GM19351 (cell line): ENCODE data around the gene XPO6.

ENCODE experiments used
- ATAC-seq: cut with Tn5 transposase; IDR thresholded peaks from one replicate; pipeline ENCODE4 v1.9.1; 2021; ENCODE audit warnings: mild to moderate bottlenecking, moderate library complexity; ENCODE audit not compliant: unreplicated experiment

The XPO6 gene

DNA sequence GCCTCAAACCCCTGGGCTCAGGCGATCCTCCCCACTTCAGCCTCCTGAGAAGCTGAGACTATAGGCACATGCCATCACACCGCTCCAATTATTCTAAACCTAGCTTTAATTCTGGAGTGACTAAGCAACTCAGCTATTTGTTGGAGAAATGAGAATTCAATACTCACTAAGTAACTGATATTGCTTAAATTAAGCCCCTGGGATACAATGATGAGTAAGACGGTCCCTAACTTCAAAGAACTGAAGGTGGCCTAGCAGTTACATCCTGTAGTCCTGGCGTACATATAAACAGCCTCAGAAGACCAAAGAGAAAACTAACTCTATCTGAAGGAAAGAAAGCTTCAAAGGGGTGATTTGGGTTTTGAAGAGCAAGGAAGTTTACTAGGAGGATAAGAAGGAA is 25.0 kb downstream of the XPO6 start:
- ATAC-seq: no peak

DNA sequence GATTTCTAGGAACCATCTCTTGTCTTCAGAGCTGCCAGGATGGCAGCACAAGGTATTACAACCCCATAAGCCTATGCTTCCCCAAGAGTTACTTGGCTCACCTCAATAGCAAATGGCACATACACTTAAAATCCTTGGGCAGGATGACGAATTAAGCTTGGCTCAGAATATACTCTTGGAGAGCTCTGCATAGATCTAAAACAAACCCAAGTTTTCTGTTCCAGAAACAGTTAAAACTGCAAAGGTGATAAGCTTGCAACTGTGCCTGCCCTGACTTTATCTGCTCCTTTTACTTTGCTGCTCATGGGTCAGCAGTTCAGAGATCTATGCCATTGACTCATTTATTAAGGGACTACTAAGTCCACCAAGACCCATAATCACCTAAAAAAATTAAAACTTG is 26.1 kb downstream of the XPO6 start:
- no peak for ATAC-seq

- no peak for ATAC-seq
Observed at GRCh38 chr16:28184625-28185024, 27.1 kb downstream of the XPO6 start.

DNA sequence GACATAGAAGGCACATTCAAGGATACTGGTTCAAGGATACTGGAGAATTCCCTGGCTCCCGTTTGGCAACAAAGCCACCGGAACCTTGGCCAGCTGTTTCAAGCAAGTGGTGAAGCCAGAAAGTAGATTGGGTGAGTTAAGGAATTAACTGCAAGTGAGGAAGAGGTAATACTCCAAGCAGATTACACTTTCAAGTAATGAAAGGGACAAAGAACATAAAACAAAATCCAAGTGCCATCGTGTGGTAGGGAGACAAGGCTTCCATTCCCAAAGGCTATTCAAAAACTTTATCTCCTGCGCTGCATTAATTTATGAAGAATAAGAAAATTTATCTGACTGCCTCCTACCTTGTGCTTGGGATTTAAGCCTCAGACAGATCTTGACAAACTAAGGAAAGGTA is 27.8 kb downstream of the XPO6 start:
- no peak for ATAC-seq

GRCh38 chr16:28183484-28183883 is 28.3 kb downstream of the XPO6 start:
- no peak for ATAC-seq

- no peak for ATAC-seq
Observed at GRCh38 chr16:28182801-28183200, 29.0 kb downstream of the XPO6 start.

DNA sequence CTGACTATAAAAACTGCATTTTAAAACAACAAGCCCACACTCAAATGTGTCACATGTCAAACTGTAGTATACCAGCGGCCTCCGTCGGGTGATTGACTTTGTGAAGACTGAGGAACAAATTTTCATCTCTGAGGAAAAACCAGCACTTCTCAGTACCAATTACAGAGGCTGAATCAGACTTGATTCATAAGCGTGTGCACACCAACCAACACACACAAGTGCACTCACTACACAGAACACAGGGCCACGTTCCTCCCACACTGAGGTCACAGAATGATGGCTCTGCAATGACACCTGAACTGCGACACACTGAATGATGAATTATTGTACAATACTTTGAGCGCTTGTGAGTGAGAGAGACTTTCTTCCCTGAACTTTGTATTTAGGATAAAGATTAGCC is 29.6 kb downstream of the XPO6 start:
- no peak for ATAC-seq

- ATAC-seq: no peak
Observed at GRCh38 chr16:28181515-28181914, 30.2 kb downstream of the XPO6 start.

GRCh38 chr16:28180655-28181460 is 30.9 kb downstream of the XPO6 start:
- no peak for ATAC-seq

DNA sequence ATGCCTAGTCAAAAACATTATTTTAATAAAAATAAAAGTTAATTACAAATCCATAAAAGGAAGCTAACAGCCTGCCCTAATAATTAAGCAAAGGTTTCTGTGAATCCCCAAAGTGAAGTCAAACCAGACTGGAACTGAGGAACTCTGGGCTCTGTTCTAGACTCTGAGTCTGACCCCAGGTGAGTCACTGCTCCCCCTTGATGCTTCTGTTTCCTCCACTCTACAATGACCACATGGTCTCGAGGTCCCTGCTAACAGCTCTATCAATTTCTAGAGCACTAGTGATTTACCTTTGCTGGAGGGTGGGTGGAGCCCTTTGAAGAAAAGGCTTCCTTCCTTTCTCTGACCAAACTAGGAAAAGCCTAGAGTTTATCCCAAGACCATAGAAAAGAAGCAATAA is 32.4 kb downstream of the XPO6 start:
- ATAC-seq: no peak

GRCh38 chr16:28175715-28176114 is 36.0 kb downstream of the XPO6 start:
- no peak for ATAC-seq

- ATAC-seq: no peak
Observed at GRCh38 chr16:28172336-28172735, 39.4 kb downstream of the XPO6 start.

DNA sequence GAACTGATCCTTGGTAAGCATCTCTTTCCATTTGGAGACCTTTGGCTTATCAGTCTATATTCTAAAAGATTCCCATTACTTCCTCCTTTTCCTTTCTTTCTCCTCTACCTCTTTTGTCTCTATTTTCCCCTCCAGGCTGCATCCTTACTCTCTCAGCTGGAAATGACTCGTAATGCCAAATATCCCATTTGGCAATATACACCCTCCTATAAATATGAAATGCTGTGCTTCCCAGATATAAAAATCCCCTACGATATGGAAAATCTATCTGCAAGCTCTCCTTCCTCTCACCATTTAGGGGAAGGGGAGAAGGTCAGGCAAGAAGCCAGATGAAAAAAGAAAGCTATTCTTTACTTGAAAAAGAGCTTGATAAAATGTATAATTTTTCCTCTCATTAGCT is 39.9 kb downstream of the XPO6 start:
- ATAC-seq: no peak

GRCh38 chr16:28168991-28169554 is 42.7 kb downstream of the XPO6 start:
- no peak for ATAC-seq

GRCh38 chr16:28167730-28168129 is 44.0 kb downstream of the XPO6 start:
- no peak for ATAC-seq

DNA sequence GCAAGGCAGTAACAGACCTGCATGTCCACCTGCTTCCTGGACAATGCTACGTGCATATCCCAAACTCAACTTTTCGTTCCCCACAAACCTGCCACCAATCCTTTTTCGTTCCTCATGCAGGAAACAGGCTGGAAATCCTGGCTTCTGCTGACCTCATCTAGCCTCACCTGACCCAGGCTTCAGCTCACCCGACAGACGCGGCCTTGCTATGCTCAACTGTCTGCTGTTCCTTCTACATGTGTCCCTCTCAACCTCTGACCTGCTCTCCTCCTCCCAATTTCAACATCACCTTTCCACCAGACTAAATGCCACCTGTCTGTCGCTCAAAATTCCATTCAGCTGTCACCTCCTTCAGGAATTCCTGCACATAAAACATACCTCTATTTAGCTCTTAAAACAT is 44.5 kb downstream of the XPO6 start:
- ATAC-seq: no peak

GRCh38 chr16:28166394-28167208 is 45.2 kb downstream of the XPO6 start:
- ATAC-seq: no peak

DNA sequence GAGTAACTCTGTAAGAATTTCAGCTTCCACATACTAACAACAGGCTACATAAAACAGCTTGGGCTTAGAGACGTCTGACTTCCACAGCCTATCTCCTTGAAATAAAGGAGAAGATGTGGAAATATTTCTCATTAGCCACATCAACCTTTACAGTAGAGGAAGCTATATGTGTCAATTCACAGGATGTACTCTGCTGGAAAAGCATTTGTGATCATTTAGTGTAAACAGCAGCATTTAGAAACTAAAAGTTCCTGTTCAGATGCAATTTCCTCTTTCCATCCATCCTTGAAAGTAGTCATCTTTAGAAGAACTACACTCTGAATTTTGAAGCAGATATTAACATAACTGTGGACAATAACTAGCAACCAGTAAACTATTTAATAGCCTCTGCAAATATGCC is 46.2 kb downstream of the XPO6 start:
- ATAC-seq: no peak

GRCh38 chr16:28164140-28164539 is 47.6 kb downstream of the XPO6 start:
- ATAC-seq: no peak

GRCh38 chr16:28163699-28164098 is 48.1 kb downstream of the XPO6 start:
- no peak for ATAC-seq

DNA sequence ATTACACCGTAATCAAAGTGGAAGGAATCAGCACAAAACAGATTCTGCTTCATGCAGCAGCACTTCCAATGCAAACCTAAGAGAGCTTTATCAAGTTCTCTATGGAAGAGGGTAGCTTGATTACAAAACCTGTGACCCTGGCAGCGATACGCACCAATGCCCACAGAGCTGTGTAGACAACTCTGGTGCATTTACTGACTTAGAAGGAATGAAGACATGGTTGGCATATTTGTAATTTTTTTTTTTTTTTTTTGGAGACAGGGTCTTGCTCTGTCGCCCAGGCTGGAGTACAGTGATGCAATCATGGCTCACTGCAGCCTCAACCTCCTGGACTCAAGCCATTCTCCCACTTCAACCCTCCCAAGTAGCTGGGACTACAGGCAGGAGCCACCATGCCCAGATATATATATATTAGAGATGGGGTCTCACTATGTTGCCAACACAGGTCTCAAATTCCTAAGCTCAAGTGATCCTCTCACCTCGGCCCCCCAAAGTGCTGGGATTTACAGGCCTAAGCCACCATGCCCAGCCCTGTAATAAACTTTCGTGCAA is 49.4 kb downstream of the XPO6 start:
- ATAC-seq: no peak

DNA sequence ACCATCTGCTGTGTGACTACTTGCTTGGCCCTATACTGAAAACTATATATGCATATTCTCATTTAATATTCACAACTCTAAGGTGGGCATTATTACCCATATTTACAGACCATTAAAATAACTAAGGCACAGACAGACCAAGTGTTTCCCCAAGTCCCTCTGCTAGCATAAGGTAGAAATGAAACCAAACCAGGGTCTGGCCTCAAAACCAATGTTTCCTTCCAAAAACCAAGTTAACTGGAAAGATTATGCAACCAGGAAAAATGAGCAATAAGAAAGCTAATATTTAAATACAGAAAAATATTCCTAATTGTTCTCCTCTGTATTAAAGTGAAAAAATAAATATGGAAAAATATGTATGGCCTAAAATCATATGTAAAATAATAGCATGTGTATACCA is 50.1 kb downstream of the XPO6 start:
- ATAC-seq: no peak
